Smooth muscle cell (in vitro differentiated cells): Measurements from ENCODE around the gene ABCA1. TPM values are rescaled to one million over a fixed set of nuclear protein-coding genes. Genes with fewer than 3 reads are reported as not detected.

Experiments
- DNase-seq: peaks from one replicate; lab custom pipeline; 2025; ENCODE audit not compliant: unreplicated experiment; lab: John Stamatoyannopoulos, UW
- H2AFZ ChIP-seq: fragments of 200-600 bp; sonication (generic); 2 replicates; pipeline ENCODE4 v1.6.0; 2016; ENCODE audit warnings: antibody characterized with exemption, low read depth, mild to moderate bottlenecking
- H3F3A ChIP-seq: fragments of 200-600 bp; sonication (generic); 2 replicates; pipeline ENCODE4 v1.6.0; 2017; ENCODE audit warnings: antibody characterized with exemption, low read depth
- H3K27ac ChIP-seq: fragments of 200-600 bp; sonication (generic); 2 replicates; pipeline ENCODE4 v1.5.1; 2016; ENCODE audit warnings: low read depth, mild to moderate bottlenecking
- H3K27me3 ChIP-seq: fragments of 200-600 bp; sonication (generic); 2 replicates; pipeline ENCODE4 v1.6.1; 2016; ENCODE audit warnings: low read depth, mild to moderate bottlenecking
- H3K36me3 ChIP-seq: fragments of 200-600 bp; sonication (generic); 2 replicates; pipeline ENCODE4 v1.5.1; 2016; ENCODE audit warnings: low read depth
- H3K4me1 ChIP-seq: fragments of 200-600 bp; sonication (generic); 2 replicates; pipeline ENCODE4 v1.5.1; 2016; ENCODE audit warnings: low read depth
- H3K4me2 ChIP-seq: fragments of 200-600 bp; sonication (generic); 2 replicates; pipeline ENCODE4 v1.6.0; 2016; ENCODE audit warnings: mild to moderate bottlenecking
- H3K4me3 ChIP-seq: fragments of 200-600 bp; sonication (generic); 2 replicates; pipeline ENCODE4 v1.5.1; 2016; ENCODE audit warnings: mild to moderate bottlenecking
- H3K79me2 ChIP-seq: fragments of 200-600 bp; sonication (generic); 2 replicates; pipeline ENCODE4 v1.6.0; 2016; ENCODE audit warnings: low read depth, mild to moderate bottlenecking
- H3K9ac ChIP-seq: fragments of 200-600 bp; sonication (generic); 2 replicates; pipeline ENCODE4 v1.6.0; 2016; ENCODE audit warnings: low read depth
- H3K9me3 ChIP-seq: fragments of 200-600 bp; sonication (generic); replicated peaks from 2 replicates; pipeline ENCODE4 v1.5.1; 2016; ENCODE audit warnings: low read depth
- H4K20me1 ChIP-seq: fragments of 200-600 bp; sonication (generic); 2 replicates; pipeline ENCODE4 v1.6.0; 2016; ENCODE audit warnings: low read depth
- CTCF ChIP-seq: fragments of 200-600 bp; sonication (generic); IDR thresholded peaks from 2 replicates; pipeline ENCODE4 v1.5.1; 2017; ENCODE audit warnings: borderline replicate concordance, mild to moderate bottlenecking, antibody characterized with exemption; ENCODE audit not compliant: insufficient read depth, poor library complexity, severe bottlenecking
- WGBS: methylation state at CpG from one replicate; pipeline ENCODE4 v1.1.7; 2016; ENCODE audit warnings: low lambda C conversion rate; 5-methylcytosine and 5-hydroxymethylcytosine counted together
- polyA plus RNA-seq: library from polyadenylated mRNA; unstranded; fragments of >200 nt; fragmentation: Nextera tagmentation; extraction: Ambion mirVana; gene quantifications from 2 replicates; pipeline ENCODE4 v1.2.1, GENCODE V29; 2016
- total RNA-seq: library from RNA; depleted of rRNA; stranded (reverse); fragments of >200 nt; gene quantifications from 2 replicates; pipeline ENCODE4 v1.2.3, GENCODE V29; 2014

Gene ABCA1
- total and polyA plus RNA-seq, 2 experiments from 2014 or later = 2.8 to 29.6 TPM

DNA sequence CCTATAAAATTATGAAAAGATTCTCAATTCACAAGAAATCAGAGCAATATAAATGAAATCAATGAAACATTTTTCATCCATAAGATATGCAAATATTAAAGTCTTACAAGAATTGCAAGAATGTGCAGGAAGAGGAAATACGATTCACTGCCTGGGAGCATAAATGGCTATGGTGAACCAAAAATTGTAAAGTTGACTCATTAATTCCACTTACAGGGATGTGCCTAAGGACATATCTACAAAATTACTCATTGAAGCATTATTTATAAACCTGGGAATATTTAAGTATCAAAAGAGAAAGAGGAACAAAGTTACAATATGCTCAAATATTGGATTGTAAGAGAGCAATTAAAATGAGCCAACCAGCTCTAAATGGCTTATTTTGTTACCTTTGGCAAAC lies 187.3 kb downstream of the ABCA1 start:
- TF ChIP-seq CTCF = no peak
- Histone ChIP-seq H3K4me3 (no peak overlapping the region), H3K9me3 (no peaks in the 10 kb centered on the region), H3F3A (no peaks in the 10 kb centered on the region), H3K79me2 (no peaks in the 10 kb centered on the region), H3K27me3 (no peaks in the 10 kb centered on the region), H3K4me1 (no peaks in the 10 kb centered on the region), H3K4me2 (no peak overlapping the region), H3K9ac (no peak overlapping the region), H3K36me3 (no peaks in the 10 kb centered on the region), H3K27ac (no peak overlapping the region), H4K20me1 (no peaks in the 10 kb centered on the region), H2AFZ (no peak overlapping the region)
- no peak for DNase-seq
- 65% methylated on average over 1 of the region's 1 CpG for WGBS

- no peaks in the 10 kb centered on the region for H3K36me3 ChIP-seq
- no peaks in the 10 kb centered on the region for H3K27me3 ChIP-seq
- no peak for TF ChIP-seq CTCF
- no peak for DNase-seq
- H3K27ac ChIP-seq = no peak overlapping the region
- H4K20me1 ChIP-seq = no peaks in the 10 kb centered on the region
- no peaks in the 10 kb centered on the region for H3F3A ChIP-seq
- H3K9me3 ChIP-seq = no peaks in the 10 kb centered on the region
- H3K4me3 ChIP-seq = no peak overlapping the region
- H3K9ac ChIP-seq = no peak overlapping the region
- no peaks in the 10 kb centered on the region for H3K79me2 ChIP-seq
- H2AFZ ChIP-seq = no peak overlapping the region
- no peaks in the 10 kb centered on the region for H3K4me1 ChIP-seq
- WGBS = 67% methylated on average over 3 of the region's 3 CpGs
- H3K4me2 ChIP-seq = no peak overlapping the region
Observed at GRCh38 chr9:104738452-104738851, 189.5 kb downstream of the ABCA1 start.

Other genes starting within 250 kb of the ABCA1 start
- gene OR13D1, start 233.6 kb downstream of the ABCA1 start, total RNA-seq = not detected in 2 replicates
- gene OR13D1, start 233.6 kb downstream of the ABCA1 start, polyA plus RNA-seq = not detected in 2 replicates
- gene NIPSNAP3A, start 180.5 kb downstream of the ABCA1 start, total RNA-seq = 31.4 and 41.9 TPM in 2 replicates
- 24.3 and 29.3 TPM in 2 replicates for gene NIPSNAP3A, start 180.5 kb downstream of the ABCA1 start, polyA plus RNA-seq
- 3.6 and 6.7 TPM in 2 replicates for gene NIPSNAP3B, start 164.0 kb downstream of the ABCA1 start, total RNA-seq
- gene NIPSNAP3B, start 164.0 kb downstream of the ABCA1 start, polyA plus RNA-seq = 1.5 and 2.0 TPM in 2 replicates